Fibroblast of lung (primary cell): ENCODE results near the gene HERC2.
"Not testable (repeated sequence)": the region's sequence is repeated elsewhere in the genome, so short reads cannot be mapped to it uniquely, and the experiment has no call there.

ENCODE experiments used
- CTCF ChIP-seq, 2 donors: IDR thresholded peaks in 1 of 2; conservative IDR thresholded peaks in 1 of 2; 1 replicate in 1 of 2; 2 replicates in 1 of 2; pipeline ENCODE4 v1.5.1; 2011 to 2012; ENCODE audit warnings: low read length in 2 of 2, control low read depth in 1 of 2, inconsistent platforms in 1 of 2, low read depth in 1 of 2, mild to moderate bottlenecking in 1 of 2
- EZH2 ChIP-seq: IDR thresholded peaks from 2 replicates; pipeline ENCODE4 v1.5.1; 2012; ENCODE audit warnings: low read length, control low read depth, mild to moderate bottlenecking; ENCODE audit errors: missing control alignments

DNA sequence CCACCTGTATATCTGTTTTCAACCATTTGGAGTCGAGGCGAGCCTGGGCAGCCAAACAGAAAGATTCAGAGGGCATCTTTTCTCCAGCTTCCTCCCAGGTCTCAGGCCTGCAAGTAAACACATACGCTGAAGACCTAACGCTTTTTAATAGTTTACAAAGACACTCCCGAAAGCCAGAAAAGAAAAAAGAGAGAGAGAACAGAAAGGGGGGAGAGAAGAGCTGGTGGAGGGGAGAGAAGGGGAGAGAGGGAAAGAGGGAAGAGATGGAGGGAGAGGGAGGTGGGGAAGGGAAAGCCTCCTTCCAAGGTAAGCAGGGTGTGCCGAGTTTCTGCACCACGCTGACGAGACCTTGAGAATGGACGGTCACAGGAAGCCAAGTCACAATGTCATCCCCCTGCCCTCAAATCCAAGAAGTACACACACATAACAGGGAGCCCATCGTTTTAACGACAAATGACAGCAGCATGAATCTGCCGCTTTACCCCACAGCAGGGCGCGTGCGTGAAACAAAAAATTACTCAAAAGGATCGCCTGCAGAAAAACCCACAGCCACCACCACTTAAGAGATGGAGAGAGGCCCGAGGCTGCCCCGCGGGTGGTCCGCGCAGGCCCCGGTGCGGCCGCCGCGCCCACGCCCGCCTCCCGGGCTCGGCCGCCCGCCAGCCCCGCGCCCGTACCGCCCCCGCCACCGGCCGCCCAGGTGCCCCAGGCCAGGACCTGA lies 461 bp downstream of the HERC2 start:
- not testable (repeated sequence) for TF ChIP-seq CTCF (conservative IDR thresholded peaks at IDR 0.05 in 1 of 2, IDR thresholded peaks at IDR 0.05 in 1 of 2; ENCODE audit: low read depth in 1 of 2, low read length in 2 of 2); EZH2
